ENCODE results near the gene LRRC1. TPM values are rescaled to one million over a fixed set of nuclear protein-coding genes. Genes with fewer than 3 reads are reported as not detected.

The LRRC1 gene
- total and polyA plus RNA-seq, 2 donors (not counting 1 experiment from before 2014, with no cell fraction given): 3.4 to 8.9 TPM

- ChIA-PET CTCF (no interaction called here), POLR2A (no interaction called here)
- DNase-seq (no peak), ATAC-seq (ENCODE audit: low read depth) (no peak)
- no CpG with 5 or more reads among the region's 1 CpG for WGBS (ENCODE audit: insufficient coverage)
- H3K27me3 ChIP-seq (replicated peaks in 1 of 4; ENCODE audit: control extremely low read depth in 1 of 4, control insufficient read depth in 3 of 4, insufficient read depth in 4 of 4, low read length in 3 of 4): no peaks in the 10 kb centered on the region
- peaks cover 13% of the 10 kb centered on the region for H3K4me1 Mint-ChIP-seq
- no peak overlapping the region for H3K4me3 Mint-ChIP-seq
- H3K27ac ChIP-seq (ENCODE audit: low read length in 2 of 2): no peak overlapping the region
- H3K27ac Mint-ChIP-seq: no peak overlapping the region
- intact Hi-C loops (cut with micrococcal nuclease): no loop called here
- H3K9me3 Mint-ChIP-seq (ENCODE audit: insufficient read depth): no peaks in the 10 kb centered on the region
- peaks cover 0 to 13% (median 5%) of the 10 kb centered on the region in 3 donors for H3K9me3 ChIP-seq (ENCODE audit: control extremely low read depth in 1 of 3, control insufficient read depth in 2 of 3, insufficient read depth in 1 of 3, low read length in 2 of 3)
- H3K79me2 ChIP-seq (ENCODE audit: control insufficient read depth, insufficient read depth, low read length): peaks cover 13% of the 10 kb centered on the region
- no peaks in the 10 kb centered on the region for H4K20me1 ChIP-seq (ENCODE audit: control insufficient read depth, insufficient read depth, low read length, poor library complexity, severe bottlenecking)
- no peaks in the 10 kb centered on the region for H3K27me3 Mint-ChIP-seq
- H2AFZ ChIP-seq (ENCODE audit: insufficient read depth, low read depth, low read length, poor library complexity, severe bottlenecking): no peak overlapping the region
- H3K4me2 ChIP-seq (replicated peaks; ENCODE audit: low read depth, low read length, poor library complexity, severe bottlenecking): no peak overlapping the region
- H3K36me3 ChIP-seq (replicated peaks in 1 of 2; ENCODE audit: control extremely low read depth in 1 of 2, control insufficient read depth in 1 of 2, extremely low read depth in 1 of 2, insufficient read depth in 2 of 2, low read length in 1 of 2): peaks cover 0 to 3% of the 10 kb centered on the region in 2 experiments
- H3K4me1 ChIP-seq (ENCODE audit: control insufficient read depth in 2 of 2, insufficient read depth in 2 of 2, low read length in 2 of 2): no peaks in the 10 kb centered on the region
- H3K9ac ChIP-seq (ENCODE audit: low read length): no peak overlapping the region
- H3K4me3 ChIP-seq (ENCODE audit: control extremely low read depth in 1 of 5, extremely low read depth in 1 of 5, insufficient read depth in 1 of 5, low read depth in 2 of 5, low read length in 4 of 5): no peak overlapping the region
- TF ChIP-seq CTCF (IDR thresholded peaks at IDR 0.05) (no peak), EZH2 (IDR thresholded peaks at IDR 0.05; ENCODE audit: borderline replicate concordance, insufficient read depth, low read depth, low read length, poor library complexity, severe bottlenecking) (no peak)
Observed at GRCh38 chr6:53840027-53840426, 45.2 kb downstream of the LRRC1 start.

- peaks cover 0 to 6% (median 5%) of the 10 kb centered on the region in 3 donors for H3K9me3 ChIP-seq (ENCODE audit: control extremely low read depth in 1 of 3, control insufficient read depth in 2 of 3, insufficient read depth in 1 of 3, low read length in 2 of 3)
- Mint-ChIP-seq H3K27ac (no peak overlapping the region), H3K27me3 (no peaks in the 10 kb centered on the region), H3K4me3 (no peak overlapping the region), H3K9me3 (ENCODE audit: insufficient read depth) (no peaks in the 10 kb centered on the region), H3K4me1 (no peaks in the 10 kb centered on the region)
- H4K20me1 ChIP-seq (ENCODE audit: control insufficient read depth, insufficient read depth, low read length, poor library complexity, severe bottlenecking): no peaks in the 10 kb centered on the region
- H3K27me3 ChIP-seq (replicated peaks in 1 of 4; ENCODE audit: control extremely low read depth in 1 of 4, control insufficient read depth in 3 of 4, insufficient read depth in 4 of 4, low read length in 3 of 4): no peaks in the 10 kb centered on the region
- H3K27ac ChIP-seq (ENCODE audit: low read length in 2 of 2): no peak overlapping the region
- H3K9ac ChIP-seq (ENCODE audit: low read length): no peak overlapping the region
- peaks cover 0 to 3% of the 10 kb centered on the region in 2 experiments for H3K36me3 ChIP-seq (replicated peaks in 1 of 2; ENCODE audit: control extremely low read depth in 1 of 2, control insufficient read depth in 1 of 2, extremely low read depth in 1 of 2, insufficient read depth in 2 of 2, low read length in 1 of 2)
- ATAC-seq (ENCODE audit: low read depth) (no peak), DNase-seq (no peak)
- TF ChIP-seq EZH2 (IDR thresholded peaks at IDR 0.05; ENCODE audit: borderline replicate concordance, insufficient read depth, low read depth, low read length, poor library complexity, severe bottlenecking) (no peak), CTCF (IDR thresholded peaks at IDR 0.05) (no peak)
- H3K79me2 ChIP-seq (ENCODE audit: control insufficient read depth, insufficient read depth, low read length): peaks cover 11% of the 10 kb centered on the region
- ChIA-PET CTCF (no interaction called here), POLR2A (no interaction called here)
- H2AFZ ChIP-seq (ENCODE audit: insufficient read depth, low read depth, low read length, poor library complexity, severe bottlenecking): no peak overlapping the region
- H3K4me3 ChIP-seq (ENCODE audit: control extremely low read depth in 1 of 5, extremely low read depth in 1 of 5, insufficient read depth in 1 of 5, low read depth in 2 of 5, low read length in 4 of 5): no peak overlapping the region
- intact Hi-C loops (cut with micrococcal nuclease): no loop called here
- 90% methylated on average over 7 of the region's 9 CpGs for WGBS (ENCODE audit: insufficient coverage)
- H3K4me2 ChIP-seq (replicated peaks; ENCODE audit: low read depth, low read length, poor library complexity, severe bottlenecking): no peak overlapping the region
- H3K4me1 ChIP-seq (ENCODE audit: control insufficient read depth in 2 of 2, insufficient read depth in 2 of 2, low read length in 2 of 2): no peaks in the 10 kb centered on the region
Observed at GRCh38 chr6:53845280-53846195, 50.7 kb downstream of the LRRC1 start.
